Endothelial cell of umbilical vein (primary cell): ENCODE data around the gene KCNJ5. TPM values are rescaled to one million over a fixed set of nuclear protein-coding genes. Genes with fewer than 3 reads are reported as not detected.

Experiments
- BruUV-seq: library from RNA; stranded (reverse); fragments of 400-500 nt; replicated peaks from 2 replicates; lab custom pipeline; 2021; lab: Mats Ljungman, UMichigan
- CTCF ChIA-PET: fragments of 300-600, 350-600 bp; sonication (Branson Sonifier 250); formaldehyde crosslinking; loops from one replicate; lab custom pipeline; 2021; ENCODE audit warnings: antibody characterized with exemption, inconsistent platforms; lab: Charles Lee
- POLR2A ChIA-PET: fragments of 300-600, 350-600 bp; sonication (Branson Sonifier 250); formaldehyde crosslinking; loops from one replicate; lab custom pipeline; 2021; ENCODE audit warnings: antibody characterized with exemption, inconsistent platforms; lab: Charles Lee
- DNase-seq: peaks from one replicate; pipeline ENCODE4 v3.0.0-alpha.2; 2011; ENCODE audit warnings: low read depth, low spot score
- FAIRE-seq: peaks from 2 replicates; lab custom pipeline; 2011; peaks lifted over from hg19 to GRCh38; lab: Jason Lieb, UNC
- H2AFZ ChIP-seq: 2 replicates; pipeline ENCODE4 v1.6.0; 2012; ENCODE audit warnings: low read depth, low read length, control low read depth, inconsistent platforms
- H3K27ac ChIP-seq: 2 replicates; pipeline ENCODE4 v1.5.1; 2011; ENCODE audit warnings: low read depth, mild to moderate bottlenecking, control low read depth, low read length, moderate library complexity; ENCODE audit not compliant: insufficient read depth
- H3K27me3 ChIP-seq, 2 experiments: 2 replicates each; pipeline versions ENCODE4 v1.6.0 to v1.6.1; 2011; ENCODE audit warnings: low read length in 2 of 2, mixed read lengths in 1 of 2; ENCODE audit not compliant: control insufficient read depth in 2 of 2, insufficient read depth in 2 of 2
- H3K36me3 ChIP-seq, 2 experiments: 2 replicates in 1 of 2; 3 replicates in 1 of 2; pipeline ENCODE4 v1.5.1; 2011; ENCODE audit warnings: low read length in 2 of 2, mild to moderate bottlenecking in 1 of 2, moderate library complexity in 1 of 2; ENCODE audit not compliant: control insufficient read depth in 2 of 2, insufficient read depth in 2 of 2; ENCODE audit errors: extremely low read depth in 1 of 2
- H3K4me1 ChIP-seq: 3 replicates; pipeline ENCODE4 v1.5.1; 2011; ENCODE audit warnings: mild to moderate bottlenecking, low read length; ENCODE audit not compliant: control insufficient read depth, insufficient read depth; ENCODE audit errors: extremely low read depth
- H3K4me2 ChIP-seq: 2 replicates; pipeline ENCODE4 v1.6.1; 2011; ENCODE audit warnings: low read length, control low read depth, mixed read lengths; ENCODE audit not compliant: insufficient read depth
- H3K4me3 ChIP-seq, 3 experiments: fragments of 200-600 bp in 1 of 3; sonication (generic), shearing (Covaris generic) in 1 of 3; replicated peaks in 1 of 3; 2 replicates each; pipeline ENCODE4 v1.5.1; 2011 to 2016; ENCODE audit warnings: control low read depth in 3 of 3, low read length in 3 of 3, mild to moderate bottlenecking in 2 of 3, inconsistent platforms in 1 of 3, low read depth in 1 of 3, moderate library complexity in 1 of 3; ENCODE audit not compliant: insufficient read depth in 1 of 3
- H3K79me2 ChIP-seq: 2 replicates; pipeline ENCODE4 v1.6.0; 2012; ENCODE audit warnings: low read length, inconsistent platforms; ENCODE audit not compliant: control insufficient read depth, insufficient read depth
- H3K9ac ChIP-seq: replicated peaks from 2 replicates; pipeline ENCODE3; 2011; ENCODE audit warnings: low read length, control low read depth; ENCODE audit not compliant: insufficient read depth; ENCODE audit errors: extremely low read depth
- H3K9me1 ChIP-seq: replicated peaks from 3 replicates; pipeline ENCODE4 v1.6.0; 2011; ENCODE audit warnings: mild to moderate bottlenecking, low read length; ENCODE audit not compliant: control insufficient read depth, insufficient read depth; ENCODE audit errors: extremely low read depth
- H3K9me3 ChIP-seq: replicated peaks from 2 replicates; pipeline ENCODE4 v1.5.1; 2012; ENCODE audit warnings: low read length, inconsistent platforms; ENCODE audit not compliant: control insufficient read depth, insufficient read depth
- H4K20me1 ChIP-seq: replicated peaks from 2 replicates; pipeline ENCODE3; 2011; ENCODE audit warnings: mild to moderate bottlenecking, low read length; ENCODE audit not compliant: control insufficient read depth, insufficient read depth; ENCODE audit errors: extremely low read depth
- GATA2 ChIP-seq: IDR thresholded peaks from 2 replicates; pipeline ENCODE4 v1.7.0; 2011; ENCODE audit warnings: low read depth, mild to moderate bottlenecking, moderate library complexity, mixed read lengths, low read length; ENCODE audit not compliant: insufficient read length, insufficient read depth
- JUN ChIP-seq: IDR thresholded peaks from 2 replicates; pipeline ENCODE4 v1.6.1; 2011; ENCODE audit warnings: borderline replicate concordance, low read depth; ENCODE audit not compliant: insufficient read length, insufficient read depth
- MYC ChIP-seq: IDR thresholded peaks from one replicate; pipeline ENCODE4 v1.6.1; 2011; ENCODE audit warnings: mild to moderate bottlenecking, low read depth, low read length
- POLR2A ChIP-seq: IDR thresholded peaks from 2 replicates; pipeline ENCODE4 v1.6.1; 2012; ENCODE audit warnings: low read depth, mild to moderate bottlenecking, control low read depth, low read length
- dilution Hi-C: fragments of 300-500 bp; cut with MboI; formaldehyde crosslinking; loops from one replicate; pipeline ENCODE4 v1.15.0; 2019; ENCODE audit warnings: low sequenced_read_pairs; ENCODE audit not compliant: extremely low pct_ligation_motif_present
- intact Hi-C: fragments of 100-400 bp; cut with micrococcal nuclease; formaldehyde crosslinking; loops from one replicate; pipeline ENCODE4 v1.10.0; 2022
- polyA plus RNA-seq, 4 experiments: library from polyadenylated mRNA; depleted of rRNA in 3 of 4; stranded (reverse) in 3 of 4; unstranded in 1 of 4; fragments of >200 nt; gene quantifications; 2 replicates each; pipeline versions ENCODE4 v1.2.1 to v1.2.3, GENCODE V29; 2011 to 2012; ENCODE audit warnings: missing spikeins in 1 of 4
- total RNA-seq: library from RNA; stranded (reverse); gene quantifications from 2 replicates; pipeline ENCODE4 v1.2.3, GENCODE V29; 2021
- TF ChIP-seq, protein P1 (sequence below): IDR thresholded peaks from 2 replicates; pipeline ENCODE4 v1.6.1; 2011; ENCODE audit not compliant: insufficient read depth, insufficient read length

KCNJ5 gene
- total and polyA plus RNA-seq, 2 donors (not counting 3 experiments of a cell fraction or from before 2014, with no cell fraction given), result 0.13 TPM; not detected in 1

DNA sequence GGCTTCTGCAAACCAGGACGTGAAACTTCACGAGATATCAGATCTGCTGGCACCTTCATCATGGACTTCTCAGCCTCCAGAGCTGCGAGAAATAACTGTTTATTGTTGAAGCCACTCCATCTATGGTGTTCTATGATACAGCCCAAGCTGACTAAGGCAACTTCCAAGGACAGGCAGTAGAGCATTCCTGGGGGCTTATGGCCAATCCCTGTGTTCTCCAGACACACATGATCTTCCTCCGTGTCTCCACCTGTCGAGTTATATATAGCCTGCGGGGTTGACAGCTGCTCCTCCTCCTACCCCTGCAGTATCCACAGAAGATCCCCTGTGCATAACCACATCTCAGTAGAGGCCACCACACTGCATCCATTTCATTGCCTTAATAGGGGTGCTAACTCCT lies 40.5 kb downstream of the KCNJ5 start:
- no peaks in the 10 kb centered on the region for H4K20me1 ChIP-seq
- no peak overlapping the region for H3K4me2 ChIP-seq
- no TSS peak for BruUV-seq
- FAIRE-seq (no peak), DNase-seq (no peak)
- H3K27me3 ChIP-seq, result no peaks in the 10 kb centered on the region
- no peak overlapping the region for H3K9ac ChIP-seq
- H3K9me1 ChIP-seq, result no peaks in the 10 kb centered on the region
- H3K79me2 ChIP-seq, result no peaks in the 10 kb centered on the region
- H3K9me3 ChIP-seq, result no peaks in the 10 kb centered on the region
- POLR2A ChIA-PET, result no interaction called here
- CTCF ChIA-PET, result no interaction called here
- H3K4me1 ChIP-seq, result no peaks in the 10 kb centered on the region
- no peak overlapping the region for H3K4me3 ChIP-seq
- dilution Hi-C loops (no loop called here), intact Hi-C loops (no loop called here)
- H3K27ac ChIP-seq, result no peak overlapping the region
- no peak overlapping the region for H2AFZ ChIP-seq
- H3K36me3 ChIP-seq, result no peaks in the 10 kb centered on the region
- TF ChIP-seq GATA2 (no peak), MYC (no peak)
- TF ChIP-seq, protein P1, sequence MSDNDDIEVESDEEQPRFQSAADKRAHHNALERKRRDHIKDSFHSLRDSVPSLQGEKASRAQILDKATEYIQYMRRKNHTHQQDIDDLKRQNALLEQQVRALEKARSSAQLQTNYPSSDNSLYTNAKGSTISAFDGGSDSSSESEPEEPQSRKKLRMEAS, result no peak

DNA sequence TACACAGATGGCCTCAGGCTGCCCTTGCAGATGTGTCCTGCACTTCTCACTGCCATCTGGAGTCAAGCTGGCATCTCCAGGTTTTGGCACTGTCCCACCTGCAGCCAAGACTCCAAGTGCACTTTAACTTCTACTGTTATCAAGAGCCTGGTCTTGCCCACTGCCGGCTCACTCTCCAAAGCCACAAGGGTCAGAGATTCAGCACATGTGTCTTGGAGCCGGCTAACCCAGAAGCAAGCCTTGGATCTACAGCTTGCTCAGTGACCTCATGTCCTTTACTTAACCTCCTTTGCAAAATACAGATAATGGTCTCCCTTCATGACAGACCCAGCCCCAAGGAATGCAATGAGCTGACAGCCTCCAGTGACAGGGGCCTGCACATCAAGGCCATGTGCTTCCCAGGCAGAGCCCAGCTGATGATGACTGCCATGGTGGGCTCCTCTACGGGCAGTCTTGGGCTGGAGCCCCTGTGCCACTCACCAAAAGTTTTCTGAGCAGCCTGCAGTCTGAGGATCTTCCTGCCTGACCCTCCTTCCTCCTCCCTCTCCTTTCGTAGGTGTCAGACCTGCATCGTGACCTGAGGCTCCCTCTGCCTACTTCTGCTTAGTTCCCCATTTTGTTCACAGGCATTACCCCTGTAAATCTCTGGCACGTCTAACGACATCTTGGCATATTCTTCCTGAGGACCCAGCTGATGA lies 42.5 kb downstream of the KCNJ5 start:
- H3K9me1 ChIP-seq, result no peaks in the 10 kb centered on the region
- ChIA-PET CTCF (interaction anchor here (0.8 to 1.0 kb wide), 2 partner anchors 21 to 48 kb away, joined by 3 to 5 read pairs; no protein-coding TSS in a partner anchor), POLR2A (no interaction called here)
- DNase-seq (no peak), FAIRE-seq (no peak)
- no peaks in the 10 kb centered on the region for H4K20me1 ChIP-seq
- no peak overlapping the region for H2AFZ ChIP-seq
- no peaks in the 10 kb centered on the region for H3K9me3 ChIP-seq
- no TSS peak for BruUV-seq
- H3K4me1 ChIP-seq, result no peaks in the 10 kb centered on the region
- intact Hi-C loops, result no loop called here
- dilution Hi-C loops, result no loop called here
- H3K79me2 ChIP-seq, result no peaks in the 10 kb centered on the region
- TF ChIP-seq JUN (no peak), POLR2A (no peak), MYC (no peak)
- TF ChIP-seq, protein P1, result no peak
- no peak overlapping the region for H3K4me3 ChIP-seq
- H3K4me2 ChIP-seq, result no peak overlapping the region
- H3K36me3 ChIP-seq, result no peaks in the 10 kb centered on the region
- H3K27ac ChIP-seq, result no peak overlapping the region
- H3K9ac ChIP-seq, result no peak overlapping the region
- no peaks in the 10 kb centered on the region for H3K27me3 ChIP-seq
